ENCODE results near the gene DYNC1LI1. TPM values are rescaled to one million over a fixed set of nuclear protein-coding genes. Genes with fewer than 3 reads are reported as not detected.
"Not testable (repeated sequence)": the region's sequence is repeated elsewhere in the genome, so short reads cannot be mapped to it uniquely, and the experiment has no call there.

Gene DYNC1LI1
- polyA plus RNA-seq, 1 donor from 2014 or later: 94.5 TPM

DNA sequence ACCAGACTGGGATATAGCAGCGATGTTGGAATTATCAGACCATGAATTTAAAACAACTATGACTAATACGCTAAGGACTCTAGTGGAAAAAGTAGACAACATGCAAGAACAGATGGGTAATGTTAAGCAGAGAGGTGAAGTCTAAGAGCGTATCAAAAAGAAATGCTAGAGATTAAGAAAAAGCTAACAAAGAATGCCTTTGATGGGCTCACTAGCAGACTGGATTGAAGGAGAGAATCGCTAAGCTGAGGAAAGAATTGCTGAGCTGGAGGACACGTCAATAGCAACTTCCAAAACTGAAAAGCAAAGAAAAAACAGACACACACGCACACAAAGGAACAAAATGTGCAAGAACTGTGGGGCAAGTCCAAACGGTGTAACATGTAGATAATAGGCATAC is 48.0 kb downstream of the DYNC1LI1 start:
- Histone ChIP-seq H3K4me2 (ENCODE audit: low read length) (no peak overlapping the region), H3K9me2 (ENCODE audit: insufficient read depth, low read length) (no peaks in the 10 kb centered on the region), H3K27ac (ENCODE audit: low read length) (no peak overlapping the region), H3K9me3 (ENCODE audit: low read length) (no peaks in the 10 kb centered on the region), H3K79me2 (replicated peaks; ENCODE audit: insufficient read depth, low read length) (no peaks in the 10 kb centered on the region), H4K20me1 (ENCODE audit: insufficient read depth) (no peaks in the 10 kb centered on the region), H3K27me3 (ENCODE audit: insufficient read depth, low read depth, low read length) (no peaks in the 10 kb centered on the region), H3K9ac (ENCODE audit: low read length) (no peak overlapping the region), H3K36me3 (ENCODE audit: insufficient read depth, low read length) (no peaks in the 10 kb centered on the region), H3K4me3 (ENCODE audit: low read length) (no peak overlapping the region), H3F3A (ENCODE audit: insufficient read depth, low read length, poor library complexity, severe bottlenecking) (no peaks in the 10 kb centered on the region), H2AFZ (ENCODE audit: low read depth, low read length) (no peak overlapping the region)
- TF ChIP-seq TAF1 (IDR thresholded peaks at IDR 0.05; ENCODE audit: low read depth) (no peak), SMC3 (conservative IDR thresholded peaks at IDR 0.05; ENCODE audit: poor library complexity) (no peak), MXI1 (conservative IDR thresholded peaks at IDR 0.05; ENCODE audit: poor library complexity, severe bottlenecking) (no peak), EZH2 (IDR thresholded peaks at IDR 0.05; ENCODE audit: borderline replicate concordance, insufficient read depth, low read length, poor library complexity, severe bottlenecking) (no peak), EP300 (conservative IDR thresholded peaks at IDR 0.05; ENCODE audit: poor library complexity, severe bottlenecking) (no peak), POLR2AphosphoS5 (IDR thresholded peaks at IDR 0.05) (no peak), RAD21 (conservative IDR thresholded peaks at IDR 0.05) (no peak), REST (IDR thresholded peaks at IDR 0.05; ENCODE audit: borderline replicate concordance) (no peak)
- TF ChIP-seq, protein P1, sequence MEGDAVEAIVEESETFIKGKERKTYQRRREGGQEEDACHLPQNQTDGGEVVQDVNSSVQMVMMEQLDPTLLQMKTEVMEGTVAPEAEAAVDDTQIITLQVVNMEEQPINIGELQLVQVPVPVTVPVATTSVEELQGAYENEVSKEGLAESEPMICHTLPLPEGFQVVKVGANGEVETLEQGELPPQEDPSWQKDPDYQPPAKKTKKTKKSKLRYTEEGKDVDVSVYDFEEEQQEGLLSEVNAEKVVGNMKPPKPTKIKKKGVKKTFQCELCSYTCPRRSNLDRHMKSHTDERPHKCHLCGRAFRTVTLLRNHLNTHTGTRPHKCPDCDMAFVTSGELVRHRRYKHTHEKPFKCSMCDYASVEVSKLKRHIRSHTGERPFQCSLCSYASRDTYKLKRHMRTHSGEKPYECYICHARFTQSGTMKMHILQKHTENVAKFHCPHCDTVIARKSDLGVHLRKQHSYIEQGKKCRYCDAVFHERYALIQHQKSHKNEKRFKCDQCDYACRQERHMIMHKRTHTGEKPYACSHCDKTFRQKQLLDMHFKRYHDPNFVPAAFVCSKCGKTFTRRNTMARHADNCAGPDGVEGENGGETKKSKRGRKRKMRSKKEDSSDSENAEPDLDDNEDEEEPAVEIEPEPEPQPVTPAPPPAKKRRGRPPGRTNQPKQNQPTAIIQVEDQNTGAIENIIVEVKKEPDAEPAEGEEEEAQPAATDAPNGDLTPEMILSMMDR (IDR thresholded peaks at IDR 0.05; ENCODE audit: poor library complexity, severe bottlenecking): no peak

DNA sequence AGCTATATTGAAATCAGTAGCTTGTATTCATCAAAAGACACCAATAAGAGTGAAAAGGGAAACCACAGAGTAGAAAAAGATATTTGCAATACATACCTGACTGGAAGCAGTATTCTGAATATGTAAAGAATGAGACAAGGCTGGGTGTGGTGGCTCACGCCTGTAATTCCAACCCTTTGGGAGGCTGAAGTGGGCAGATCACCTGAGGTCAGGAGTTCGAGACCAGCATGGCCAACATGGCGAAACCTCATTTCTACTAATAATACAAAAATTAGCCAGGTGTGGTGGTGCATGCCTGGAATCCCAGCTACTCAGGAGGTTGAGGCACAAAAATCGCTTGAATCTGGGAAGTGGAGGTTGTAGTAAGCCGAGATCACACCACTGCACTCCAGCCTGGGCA is 51.7 kb downstream of the DYNC1LI1 start:
- H3K9me3 ChIP-seq (ENCODE audit: low read length); H2AFZ ChIP-seq (ENCODE audit: low read depth, low read length); H3K36me3 ChIP-seq (ENCODE audit: insufficient read depth, low read length); H3K4me2 ChIP-seq (ENCODE audit: low read length); H4K20me1 ChIP-seq (ENCODE audit: insufficient read depth); H3F3A ChIP-seq (ENCODE audit: insufficient read depth, low read length, poor library complexity, severe bottlenecking); H3K27ac ChIP-seq (ENCODE audit: low read length); H3K9me2 ChIP-seq (ENCODE audit: insufficient read depth, low read length); H3K79me2 ChIP-seq (replicated peaks; ENCODE audit: insufficient read depth, low read length); H3K4me3 ChIP-seq (ENCODE audit: low read length); H3K27me3 ChIP-seq (ENCODE audit: insufficient read depth, low read depth, low read length); H3K9ac ChIP-seq (ENCODE audit: low read length): not testable (repeated sequence)

DNA sequence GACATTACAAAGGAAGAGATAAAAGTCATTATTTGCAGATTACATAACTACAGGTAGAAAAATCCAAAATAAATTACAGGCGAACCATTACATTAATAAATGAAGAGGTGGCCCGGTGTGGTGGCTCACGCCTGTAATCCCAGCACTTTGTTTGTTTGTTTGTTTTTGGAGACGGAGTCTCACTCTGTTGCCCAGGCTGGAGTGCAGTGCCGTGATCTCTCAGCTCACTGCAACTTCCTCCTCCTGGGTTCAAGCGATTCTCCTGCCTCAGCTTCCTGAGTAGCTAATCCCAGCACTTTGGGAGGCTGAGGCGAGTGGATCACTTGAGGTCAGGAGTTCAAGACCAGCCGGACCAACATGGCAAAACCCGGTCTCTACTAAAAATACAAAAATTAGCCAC is 53.9 kb downstream of the DYNC1LI1 start:
- H4K20me1 ChIP-seq (ENCODE audit: insufficient read depth); H3K9me3 ChIP-seq (ENCODE audit: low read length); H2AFZ ChIP-seq (ENCODE audit: low read depth, low read length); H3K9ac ChIP-seq (ENCODE audit: low read length); H3K4me3 ChIP-seq (ENCODE audit: low read length); H3K4me2 ChIP-seq (ENCODE audit: low read length); H3K79me2 ChIP-seq (replicated peaks; ENCODE audit: insufficient read depth, low read length); H3K27ac ChIP-seq (ENCODE audit: low read length); H3K36me3 ChIP-seq (ENCODE audit: insufficient read depth, low read length); H3K27me3 ChIP-seq (ENCODE audit: insufficient read depth, low read depth, low read length); H3K9me2 ChIP-seq (ENCODE audit: insufficient read depth, low read length); H3F3A ChIP-seq (ENCODE audit: insufficient read depth, low read length, poor library complexity, severe bottlenecking): not testable (repeated sequence)

Data from neural cell (in vitro differentiated cells).